HG03442 (cell line): Measurements from ENCODE around the gene SNX27.

Source experiments
- ATAC-seq: cut with Tn5 transposase; IDR thresholded peaks from one replicate; pipeline ENCODE4 v1.9.1; 2021; ENCODE audit warnings: mild to moderate bottlenecking, moderate library complexity; ENCODE audit not compliant: unreplicated experiment

Gene SNX27

DNA sequence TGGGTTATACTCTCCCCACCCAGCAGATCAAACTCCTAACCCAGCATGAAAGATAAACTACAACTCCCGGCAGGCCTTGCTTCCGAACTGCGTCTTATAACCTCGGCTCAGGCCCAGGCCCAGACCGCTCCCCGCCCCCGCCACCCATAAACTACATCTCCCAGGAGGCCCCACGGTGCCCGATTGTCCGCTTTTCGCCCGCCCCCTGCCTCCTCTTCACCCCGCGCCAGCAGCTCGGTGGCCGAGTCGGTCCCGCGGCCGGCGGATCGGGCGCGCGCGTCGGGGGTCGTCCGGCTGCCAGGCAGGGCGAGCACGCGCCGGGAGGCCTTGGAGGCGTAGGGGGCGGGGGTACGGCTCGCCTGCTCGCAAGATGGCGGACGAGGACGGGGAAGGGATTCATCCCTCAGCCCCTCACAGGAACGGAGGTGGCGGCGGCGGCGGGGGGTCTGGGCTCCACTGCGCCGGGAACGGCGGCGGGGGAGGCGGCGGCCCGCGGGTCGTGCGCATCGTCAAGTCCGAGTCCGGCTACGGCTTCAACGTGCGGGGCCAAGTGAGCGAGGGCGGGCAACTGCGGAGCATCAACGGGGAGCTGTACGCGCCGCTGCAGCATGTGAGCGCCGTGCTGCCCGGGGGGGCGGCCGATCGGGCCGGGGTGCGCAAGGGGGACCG, at the start of gene SNX27:
Gene SNX27, plus strand, starts transcription at position 219 of the 669 bp plus-strand sequence. Its CDS starts 152 bp downstream, at position 371.
- ATAC-seq = peak; percentile 94

- ATAC-seq = no peak
These were observed 49.2 kb upstream of the SNX27 start for GRCh38 chr1:151562661-151563060.

GRCh38 chr1:151563376-151563775, 48.5 kb upstream of the SNX27 start:
- no peak for ATAC-seq

- ATAC-seq = no peak
These were observed 46.2 kb upstream of the SNX27 start for GRCh38 chr1:151565502-151566189.

DNA sequence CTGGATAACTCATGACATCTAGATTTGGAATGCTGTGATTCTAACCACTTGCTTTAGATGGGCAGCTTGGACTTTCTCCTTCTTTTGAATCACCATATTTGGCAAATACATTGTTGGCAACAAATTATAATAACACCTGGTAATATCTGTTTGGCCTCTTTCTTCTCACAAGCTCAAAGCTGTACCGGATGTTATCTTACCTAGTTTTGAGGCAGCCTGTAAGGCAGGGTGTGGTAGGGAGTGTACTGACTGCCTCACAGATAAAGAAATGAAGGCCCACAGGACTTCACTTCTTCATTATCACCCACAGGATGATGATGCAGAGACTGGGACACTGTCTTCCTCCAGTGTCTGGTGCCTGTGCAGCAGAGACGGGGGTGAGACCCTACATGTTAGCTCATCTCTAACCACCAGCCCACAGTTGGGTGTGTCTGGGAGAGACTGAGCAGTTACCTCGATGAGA, 43.2 kb upstream of the SNX27 start:
- ATAC-seq = no peak

GRCh38 chr1:151570819-151571218, 41.0 kb upstream of the SNX27 start:
- no peak for ATAC-seq

DNA sequence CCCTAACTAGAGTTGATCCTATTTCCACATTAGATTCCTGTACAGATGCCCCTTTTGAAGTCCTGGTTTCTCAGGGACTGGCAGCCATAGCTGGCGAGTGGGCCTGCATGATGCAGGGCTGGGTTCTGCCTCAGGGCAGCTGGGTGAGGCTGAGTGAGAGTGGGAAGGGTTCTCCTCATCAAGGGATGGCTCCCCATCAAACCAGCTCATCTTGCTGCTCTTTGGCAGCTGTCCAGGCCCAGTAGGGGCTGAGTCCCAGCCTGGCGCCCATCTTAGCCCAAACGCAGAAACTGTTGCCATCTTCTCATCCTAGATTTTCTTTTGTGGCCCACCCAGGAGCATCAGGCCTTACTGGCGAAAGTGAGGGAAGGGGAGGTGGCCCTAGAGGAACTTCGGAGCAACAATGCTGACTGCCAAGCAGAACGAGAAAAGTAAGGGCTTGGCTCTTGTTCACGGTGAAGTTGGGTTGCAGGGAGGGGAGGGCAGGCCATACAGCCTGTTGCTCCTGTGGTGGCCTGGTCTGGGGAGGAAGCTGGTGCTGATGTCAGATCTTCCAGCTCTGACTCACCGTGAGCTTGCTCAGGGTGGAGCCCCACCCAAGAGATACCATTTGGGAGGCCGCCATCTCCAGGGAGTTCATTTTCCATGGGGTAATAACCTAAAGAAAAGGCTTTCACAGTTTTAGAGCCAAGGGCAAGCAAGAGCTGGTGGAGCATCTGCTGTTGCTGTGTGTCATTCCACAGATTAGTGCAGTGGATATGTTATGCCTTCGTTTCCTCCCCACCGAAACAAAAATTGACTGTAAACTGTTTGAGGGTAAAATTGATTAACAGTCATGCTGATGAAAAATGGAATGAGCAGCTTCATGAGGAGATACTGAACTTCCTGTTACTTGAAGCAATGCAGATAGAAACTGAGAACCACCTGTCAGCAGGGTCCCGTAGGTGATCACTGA, 37.0 kb upstream of the SNX27 start:
- ATAC-seq = no peak

DNA sequence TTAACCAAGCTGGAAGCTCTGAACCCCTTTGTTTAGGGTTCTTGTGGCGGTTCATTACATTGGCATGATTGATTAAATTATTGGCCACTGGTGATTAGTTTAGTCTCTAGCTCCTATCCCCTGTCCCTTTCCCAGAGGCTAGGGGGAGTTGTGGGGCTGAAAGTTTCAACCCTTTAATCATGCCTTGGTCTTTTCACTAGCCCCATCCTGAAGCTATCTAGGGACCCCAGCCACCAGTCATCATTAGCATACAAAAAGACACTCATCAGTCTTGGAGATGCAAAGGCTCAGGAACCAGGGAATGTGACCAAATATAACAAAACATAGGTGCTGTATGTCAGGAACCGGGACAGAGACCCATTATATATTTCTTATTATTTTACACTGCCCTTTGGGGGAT, 34.7 kb upstream of the SNX27 start:
- no peak for ATAC-seq

DNA sequence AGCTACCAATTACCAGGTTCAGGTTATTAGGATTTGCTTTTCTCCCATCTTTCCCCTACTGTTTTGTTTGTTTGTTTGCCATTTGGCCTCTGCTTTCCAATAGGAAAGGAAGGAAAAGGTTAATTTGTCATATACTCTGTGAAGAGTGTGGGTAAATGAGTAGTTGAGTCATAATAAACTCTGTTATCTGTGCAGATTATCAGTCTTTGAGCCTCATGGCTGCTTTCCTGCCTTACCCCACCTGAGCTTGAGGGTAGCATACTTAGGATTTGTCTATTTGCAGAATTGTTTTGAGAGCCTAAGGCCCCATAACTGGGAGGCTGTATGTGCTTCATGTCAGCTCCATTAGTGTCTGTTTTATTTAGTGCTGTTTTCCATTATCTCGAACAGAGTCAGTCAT, 32.9 kb upstream of the SNX27 start:
- ATAC-seq = no peak

GRCh38 chr1:151579436-151580225, 32.2 kb upstream of the SNX27 start:
- ATAC-seq = no peak

GRCh38 chr1:151581451-151581850, 30.4 kb upstream of the SNX27 start:
- ATAC-seq = no peak

DNA sequence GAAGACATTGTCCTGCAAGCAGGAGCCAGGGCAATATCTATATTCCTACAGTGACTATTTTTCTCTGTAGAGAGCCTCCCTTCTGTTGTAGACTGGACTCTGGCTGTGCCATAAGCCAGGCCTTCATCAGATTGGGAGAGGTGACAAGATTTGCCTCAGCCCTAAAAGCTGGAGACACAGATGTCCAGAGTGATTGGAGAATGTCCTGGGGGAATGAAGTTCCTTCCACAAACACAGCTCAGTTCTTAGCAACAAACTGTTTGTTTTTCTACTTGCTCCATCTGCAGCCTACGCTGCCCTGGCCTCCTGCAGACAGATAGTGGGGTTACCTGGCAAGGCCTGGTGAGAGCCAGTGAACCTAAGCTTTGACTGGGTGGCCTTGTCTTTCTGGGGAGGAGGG, 29.9 kb upstream of the SNX27 start:
- ATAC-seq = no peak

DNA sequence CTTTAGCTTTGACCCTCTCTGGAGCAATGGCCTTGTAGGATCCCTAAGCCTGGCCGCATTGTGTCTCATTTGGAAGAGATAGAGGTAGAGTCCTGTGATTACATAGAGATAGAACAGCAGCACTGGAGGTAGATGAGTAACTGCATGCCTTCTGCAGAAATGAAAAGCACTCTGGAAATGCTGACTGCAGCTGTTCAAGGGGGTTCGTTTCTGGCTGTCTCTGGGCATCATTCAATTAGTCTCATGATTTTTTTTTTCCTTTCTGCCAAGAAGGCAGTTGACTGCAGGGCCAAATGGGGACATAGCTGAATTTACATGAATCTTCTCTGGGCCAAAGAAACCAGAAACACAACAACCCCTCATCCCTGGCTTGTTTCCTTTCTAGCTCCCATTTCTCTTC, 28.1 kb upstream of the SNX27 start:
- no peak for ATAC-seq

- ATAC-seq = no peak
These were observed 27.6 kb upstream of the SNX27 start for GRCh38 chr1:151584278-151584677.

GRCh38 chr1:151584780-151585179, 27.1 kb upstream of the SNX27 start:
- no peak for ATAC-seq

- ATAC-seq = no peak
These were observed 26.2 kb upstream of the SNX27 start for GRCh38 chr1:151585622-151586021.

GRCh38 chr1:151590961-151591360, 20.9 kb upstream of the SNX27 start:
- no peak for ATAC-seq

GRCh38 chr1:151593730-151594129, 18.1 kb upstream of the SNX27 start:
- no peak for ATAC-seq

GRCh38 chr1:151594143-151594625, 17.7 kb upstream of the SNX27 start:
- ATAC-seq = no peak

DNA sequence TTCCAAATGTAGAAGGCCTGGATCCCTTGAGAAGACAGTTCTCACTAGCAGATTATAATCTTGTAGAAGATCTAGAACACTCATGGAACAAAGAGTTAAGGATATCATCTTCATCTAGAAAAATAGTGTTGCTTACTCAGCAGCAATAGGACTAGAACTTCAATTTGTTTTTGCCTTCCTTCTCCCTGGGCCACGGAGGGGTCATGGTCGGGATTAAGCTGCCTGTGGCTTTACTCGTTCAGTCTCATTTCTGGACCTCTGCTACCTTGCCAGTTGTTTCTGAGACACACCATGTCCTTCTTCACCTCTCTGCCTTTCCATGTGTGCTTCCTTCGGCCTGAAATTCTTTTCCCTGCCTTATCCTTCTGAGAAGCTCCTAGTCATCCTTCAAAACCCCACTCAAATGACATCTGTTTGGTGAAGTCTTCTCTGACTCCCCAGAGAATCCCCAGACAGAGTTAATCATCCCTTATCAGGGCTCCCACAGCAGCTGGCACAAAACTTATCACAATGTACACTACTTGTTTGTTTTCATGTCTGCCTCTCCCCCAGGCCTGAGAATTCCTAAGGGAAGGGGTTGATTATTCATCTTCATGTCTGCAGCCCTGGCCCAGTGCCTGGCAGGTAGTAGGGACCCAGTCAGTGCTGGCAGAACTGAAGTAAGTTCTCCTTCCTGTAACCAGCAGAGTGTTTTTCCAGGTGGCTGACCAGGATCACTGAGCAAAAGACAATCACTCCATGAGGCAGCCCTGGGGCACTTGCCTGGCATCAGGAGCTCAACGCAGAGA, 15.5 kb upstream of the SNX27 start:
- no peak for ATAC-seq
